OCI-LY1 (cell line): ENCODE results near the gene CORO2B.

ENCODE experiments used
- H2AFZ ChIP-seq: fragments of 200-600 bp; sonication (generic), shearing (Covaris generic); 2 replicates; pipeline ENCODE4 v1.6.0; 2014; ENCODE audit warnings: antibody characterized with exemption, mild to moderate bottlenecking, low read length
- H3F3A ChIP-seq: fragments of 200-600 bp; sonication (generic), shearing (Covaris generic); 2 replicates; pipeline ENCODE4 v1.6.0; 2014; ENCODE audit warnings: mild to moderate bottlenecking, antibody characterized with exemption, low read length, moderate library complexity; ENCODE audit not compliant: insufficient read depth
- H3K27ac ChIP-seq: fragments of 200-600 bp; sonication (generic); 2 replicates; pipeline ENCODE4 v1.5.1; 2014; ENCODE audit warnings: low read length, mixed run types, mild to moderate bottlenecking, low read depth; ENCODE audit not compliant: poor library complexity, severe bottlenecking
- H3K27me3 ChIP-seq: fragments of 200-600 bp; sonication (generic); 2 replicates; pipeline ENCODE4 v1.6.0; 2014; ENCODE audit warnings: antibody characterized with exemption, mild to moderate bottlenecking, low read length, moderate library complexity; ENCODE audit not compliant: insufficient read depth
- H3K36me3 ChIP-seq: fragments of 200-600 bp; sonication (generic); 2 replicates; pipeline ENCODE4 v1.6.1; 2014; ENCODE audit warnings: mild to moderate bottlenecking, antibody characterized with exemption, low read length, moderate library complexity, mixed read lengths; ENCODE audit not compliant: insufficient read depth
- H3K4me1 ChIP-seq: fragments of 200-600 bp; sonication (generic); 2 replicates; pipeline ENCODE4 v1.5.1; 2014; ENCODE audit warnings: mild to moderate bottlenecking, low read length, moderate library complexity; ENCODE audit not compliant: insufficient read depth, severe bottlenecking
- H3K4me2 ChIP-seq: fragments of 200-600 bp; sonication (generic), shearing (Covaris generic); 2 replicates; pipeline ENCODE4 v1.6.1; 2014; ENCODE audit warnings: low read length
- H3K4me3 ChIP-seq: fragments of 200-600 bp; sonication (generic); 2 replicates; pipeline ENCODE4 v1.5.1; 2014; ENCODE audit warnings: low read length, low read depth, mild to moderate bottlenecking, mixed read lengths; ENCODE audit not compliant: poor library complexity, severe bottlenecking
- H3K79me2 ChIP-seq: fragments of 200-600 bp; shearing (Covaris generic); 2 replicates; pipeline ENCODE4 v1.6.1; 2016; ENCODE audit warnings: mixed run types, low read length, mixed read lengths; ENCODE audit not compliant: insufficient read depth
- H3K9ac ChIP-seq: fragments of 200-600 bp; sonication (generic), shearing (Covaris generic); 2 replicates; pipeline ENCODE4 v1.6.1; 2014; ENCODE audit warnings: mild to moderate bottlenecking, low read length, mixed read lengths
- H3K9me2 ChIP-seq: fragments of 200-600 bp; sonication (generic), shearing (Covaris generic); 2 replicates; pipeline ENCODE4 v1.6.1; 2014; ENCODE audit warnings: low read depth, mild to moderate bottlenecking, low read length, mixed read lengths
- H3K9me3 ChIP-seq: fragments of 200-600 bp; shearing (Covaris generic); 2 replicates; pipeline ENCODE4 v1.6.1; 2014; ENCODE audit warnings: low read length, mixed read lengths
- H4K20me1 ChIP-seq: fragments of 200-600 bp; sonication (generic), shearing (Covaris generic); 2 replicates; pipeline ENCODE4 v1.6.0; 2016; ENCODE audit warnings: mild to moderate bottlenecking, low read length; ENCODE audit not compliant: insufficient read depth
- EZH2 ChIP-seq: fragments of 200-600 bp; sonication (generic), shearing (Covaris generic); IDR thresholded peaks from 2 replicates; pipeline ENCODE4 v1.8.0; 2017; ENCODE audit warnings: borderline replicate concordance, mixed run types, mild to moderate bottlenecking, antibody characterized with exemption, low read length, moderate library complexity, mixed read lengths
- TF ChIP-seq, protein P1 (sequence below): fragments of 200-600 bp; sonication (generic), shearing (Covaris generic); IDR thresholded peaks from 2 replicates; pipeline ENCODE4 v1.5.1; 2017; ENCODE audit warnings: mild to moderate bottlenecking, antibody characterized with exemption, low read length, moderate library complexity, mixed read lengths

CORO2B gene

GRCh38 chr15:68697711-68698690, 119.2 kb downstream of the CORO2B start:
- no peak overlapping the region for H3K4me2 ChIP-seq
- TF ChIP-seq EZH2: no peak
- TF ChIP-seq, protein P1, sequence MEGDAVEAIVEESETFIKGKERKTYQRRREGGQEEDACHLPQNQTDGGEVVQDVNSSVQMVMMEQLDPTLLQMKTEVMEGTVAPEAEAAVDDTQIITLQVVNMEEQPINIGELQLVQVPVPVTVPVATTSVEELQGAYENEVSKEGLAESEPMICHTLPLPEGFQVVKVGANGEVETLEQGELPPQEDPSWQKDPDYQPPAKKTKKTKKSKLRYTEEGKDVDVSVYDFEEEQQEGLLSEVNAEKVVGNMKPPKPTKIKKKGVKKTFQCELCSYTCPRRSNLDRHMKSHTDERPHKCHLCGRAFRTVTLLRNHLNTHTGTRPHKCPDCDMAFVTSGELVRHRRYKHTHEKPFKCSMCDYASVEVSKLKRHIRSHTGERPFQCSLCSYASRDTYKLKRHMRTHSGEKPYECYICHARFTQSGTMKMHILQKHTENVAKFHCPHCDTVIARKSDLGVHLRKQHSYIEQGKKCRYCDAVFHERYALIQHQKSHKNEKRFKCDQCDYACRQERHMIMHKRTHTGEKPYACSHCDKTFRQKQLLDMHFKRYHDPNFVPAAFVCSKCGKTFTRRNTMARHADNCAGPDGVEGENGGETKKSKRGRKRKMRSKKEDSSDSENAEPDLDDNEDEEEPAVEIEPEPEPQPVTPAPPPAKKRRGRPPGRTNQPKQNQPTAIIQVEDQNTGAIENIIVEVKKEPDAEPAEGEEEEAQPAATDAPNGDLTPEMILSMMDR: no peak
- no peaks in the 10 kb centered on the region for H4K20me1 ChIP-seq
- no peaks in the 10 kb centered on the region for H3K9me3 ChIP-seq
- no peaks in the 10 kb centered on the region for H3K9me2 ChIP-seq
- no peak overlapping the region for H2AFZ ChIP-seq
- H3K79me2 ChIP-seq: no peaks in the 10 kb centered on the region
- no peaks in the 10 kb centered on the region for H3K36me3 ChIP-seq
- H3K27ac ChIP-seq: no peak overlapping the region
- no peaks in the 10 kb centered on the region for H3F3A ChIP-seq
- no peak overlapping the region for H3K4me3 ChIP-seq
- no peak overlapping the region for H3K9ac ChIP-seq
- H3K27me3 ChIP-seq: no peaks in the 10 kb centered on the region; the same call in 1 of the 2 replicates
- no peaks in the 10 kb centered on the region for H3K4me1 ChIP-seq

GRCh38 chr15:68698708-68699107, 119.9 kb downstream of the CORO2B start:
- TF ChIP-seq EZH2: no peak
- TF ChIP-seq, protein P1: no peak
- H3K79me2 ChIP-seq: no peaks in the 10 kb centered on the region
- H3K4me2 ChIP-seq: no peak overlapping the region
- H3K9me3 ChIP-seq: no peaks in the 10 kb centered on the region
- no peaks in the 10 kb centered on the region for H3K4me1 ChIP-seq
- no peaks in the 10 kb centered on the region for H3K9me2 ChIP-seq
- H3K9ac ChIP-seq: no peak overlapping the region
- no peak overlapping the region for H2AFZ ChIP-seq
- no peaks in the 10 kb centered on the region for H3F3A ChIP-seq
- H3K36me3 ChIP-seq: no peaks in the 10 kb centered on the region
- no peaks in the 10 kb centered on the region for H4K20me1 ChIP-seq
- H3K27ac ChIP-seq: no peak overlapping the region
- H3K4me3 ChIP-seq: no peak overlapping the region
- no peaks in the 10 kb centered on the region; the same call in 1 of the 2 replicates for H3K27me3 ChIP-seq

GRCh38 chr15:68699124-68699880, 120.5 kb downstream of the CORO2B start:
- TF ChIP-seq, protein P1: no peak
- TF ChIP-seq EZH2: no peak
- Histone ChIP-seq H3K9me3 (no peaks in the 10 kb centered on the region), H4K20me1 (no peaks in the 10 kb centered on the region), H3K79me2 (no peaks in the 10 kb centered on the region), H3K4me2 (no peak overlapping the region), H3K27me3 (no peaks in the 10 kb centered on the region; the same call in 1 of the 2 replicates), H2AFZ (no peak overlapping the region), H3K9me2 (no peaks in the 10 kb centered on the region), H3K36me3 (no peaks in the 10 kb centered on the region), H3K9ac (no peak overlapping the region), H3K4me3 (no peak overlapping the region), H3F3A (no peaks in the 10 kb centered on the region), H3K27ac (no peak overlapping the region), H3K4me1 (no peaks in the 10 kb centered on the region)
